H1 (cell line): ENCODE measurements around the gene CLDN9. TPM values are rescaled to one million over a fixed set of nuclear protein-coding genes. Genes with fewer than 3 reads are reported as not detected.

Experiments used
- CHD7 ChIP-seq: fragments of 300-600 bp; sonication (generic); IDR thresholded peaks from 2 replicates; pipeline ENCODE4 v1.7.1; 2012; ENCODE audit warnings: low read length, moderate library complexity, mild to moderate bottlenecking, inconsistent platforms; ENCODE audit not compliant: insufficient replicate concordance
- EGR1 ChIP-seq: IDR thresholded peaks from 2 replicates; pipeline ENCODE4 v1.6.1; 2011; ENCODE audit warnings: low read depth, low read length, borderline replicate concordance
- SUZ12 ChIP-seq: fragments of 200-600 bp; sonication (generic); IDR thresholded peaks from 2 replicates; pipeline ENCODE4 v1.6.1; 2012; ENCODE audit warnings: mild to moderate bottlenecking, inconsistent platforms, low read length, moderate library complexity, mixed read lengths
- TCF12 ChIP-seq: IDR thresholded peaks from 2 replicates; pipeline ENCODE4 v1.6.1; 2011; ENCODE audit warnings: low read depth, mild to moderate bottlenecking, low read length
- ZNF274 ChIP-seq: IDR thresholded peaks from 2 replicates; pipeline ENCODE4 v1.7.0; 2012; ENCODE audit warnings: low read length, borderline replicate concordance; ENCODE audit errors: extremely low read depth
- polyA plus RNA-seq, 7 experiments: library from polyadenylated mRNA; depleted of rRNA in 3 of 7; stranded (reverse) in 5 of 7; unstranded in 2 of 7; fragments of >200 nt in 5 of 7; fragments of 200-250 nt in 2 of 7; gene quantifications; 1 replicate in 5 of 7; 2 replicates in 1 of 7; 4 replicates in 1 of 7; pipeline versions ENCODE4 v1.2.1 to v1.2.3, GENCODE V29; 2011 to 2013; ENCODE audit warnings: missing spikeins in 2 of 7, mixed read lengths in 2 of 7
- total RNA-seq: library from RNA; stranded (reverse); fragmentation: NEBNext Ultra II Directional; extraction: Animal tissue kit (Norgen Biotek cat#: 25700); gene quantifications from 2 replicates; pipeline ENCODE4 v1.2.1, GENCODE V29; 2021
- TF ChIP-seq, protein P1 (sequence below), 3 experiments: IDR thresholded peaks; 1 replicate in 2 of 3; 2 replicates in 1 of 3; pipeline versions ENCODE4 v1.5.1 to v1.6.1; 2011; ENCODE audit warnings: low read length in 3 of 3, mild to moderate bottlenecking in 3 of 3, inconsistent platforms in 2 of 3, low read depth in 1 of 3, moderate library complexity in 1 of 3; ENCODE audit not compliant: insufficient read depth in 1 of 3; ENCODE audit errors: control extremely low read depth in 1 of 3

CLDN9 gene
- total and polyA plus RNA-seq, 2 of the 8 experiments (the other 6 are each of a cell fraction or from before 2014, with no cell fraction given) = 0.60 to 0.89 TPM

GRCh38 chr16:3060339-3061127, 47.8 kb downstream of the CLDN9 start (continued):
- TF ChIP-seq CHD7 (no peak), TCF12 (no peak), EGR1 (no peak), SUZ12 (no peak), ZNF274 (no peak)
- TF ChIP-seq, protein P1, sequence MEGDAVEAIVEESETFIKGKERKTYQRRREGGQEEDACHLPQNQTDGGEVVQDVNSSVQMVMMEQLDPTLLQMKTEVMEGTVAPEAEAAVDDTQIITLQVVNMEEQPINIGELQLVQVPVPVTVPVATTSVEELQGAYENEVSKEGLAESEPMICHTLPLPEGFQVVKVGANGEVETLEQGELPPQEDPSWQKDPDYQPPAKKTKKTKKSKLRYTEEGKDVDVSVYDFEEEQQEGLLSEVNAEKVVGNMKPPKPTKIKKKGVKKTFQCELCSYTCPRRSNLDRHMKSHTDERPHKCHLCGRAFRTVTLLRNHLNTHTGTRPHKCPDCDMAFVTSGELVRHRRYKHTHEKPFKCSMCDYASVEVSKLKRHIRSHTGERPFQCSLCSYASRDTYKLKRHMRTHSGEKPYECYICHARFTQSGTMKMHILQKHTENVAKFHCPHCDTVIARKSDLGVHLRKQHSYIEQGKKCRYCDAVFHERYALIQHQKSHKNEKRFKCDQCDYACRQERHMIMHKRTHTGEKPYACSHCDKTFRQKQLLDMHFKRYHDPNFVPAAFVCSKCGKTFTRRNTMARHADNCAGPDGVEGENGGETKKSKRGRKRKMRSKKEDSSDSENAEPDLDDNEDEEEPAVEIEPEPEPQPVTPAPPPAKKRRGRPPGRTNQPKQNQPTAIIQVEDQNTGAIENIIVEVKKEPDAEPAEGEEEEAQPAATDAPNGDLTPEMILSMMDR (IDR thresholded peaks at IDR 0.05; ENCODE audit: control extremely low read depth in 1 of 3, insufficient read depth in 1 of 3, low read depth in 1 of 3, low read length in 3 of 3) = no peak
- TF ChIP-seq, all 59 proteins: peak for 0
